ENCODE results near the gene CSNK2B.

The CSNK2B gene

DNA sequence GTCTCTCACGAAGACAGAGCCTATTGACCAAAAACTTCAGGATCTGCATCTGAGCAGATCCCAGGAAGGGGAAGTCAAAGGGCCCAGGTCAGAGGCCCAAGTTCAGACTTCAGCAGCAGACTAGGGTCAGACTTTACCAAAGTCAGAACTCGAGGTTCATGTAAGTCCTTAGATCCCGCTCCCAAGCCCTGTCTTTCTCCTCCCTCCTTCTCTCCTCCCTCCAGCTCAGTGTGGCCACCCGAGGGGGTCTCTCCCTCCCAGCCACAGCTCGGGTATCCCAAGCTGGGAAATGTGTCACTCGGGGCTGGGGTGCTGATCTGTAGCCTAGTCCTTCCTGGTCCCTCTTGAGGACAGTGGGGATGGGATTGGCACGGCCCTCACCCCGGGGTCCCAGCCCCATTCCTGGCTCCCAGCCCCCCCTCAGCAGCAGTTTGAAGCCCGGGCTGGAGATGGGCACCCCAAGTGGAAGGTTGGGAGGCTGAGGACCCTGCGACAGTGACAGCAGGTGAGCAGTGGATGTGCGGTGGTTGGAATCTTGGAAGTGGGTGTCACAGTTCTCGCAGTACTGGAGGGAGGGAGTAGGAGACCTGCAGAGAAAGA, 3.7 kb upstream of the CSNK2B start:
- Histone ChIP-seq H3K79me1 (replicated peaks; ENCODE audit: low read length, poor library complexity, severe bottlenecking) (peaks cover 17% of the 10 kb centered on the region), H3K36me3 (ENCODE audit: control insufficient read depth in 1 of 2, insufficient read depth in 2 of 2, low read depth in 1 of 2, low read length in 2 of 2) (peaks cover 32 to 39% of the 10 kb centered on the region in 2 experiments), H4K91ac (ENCODE audit: low read length) (no peak overlapping the region), H2BK5ac (ENCODE audit: low read depth, low read length, poor library complexity, severe bottlenecking) (no peak overlapping the region), H3K9me3 (ENCODE audit: control insufficient read depth, low read length) (no peaks in the 10 kb centered on the region), H4K8ac (ENCODE audit: low read length) (no peak overlapping the region), H2AFZ (ENCODE audit: low read depth, low read length) (no peak overlapping the region), H2AK5ac (ENCODE audit: low read length, severe bottlenecking) (peak overlapping the region; percentile 9), H3K4me1 (ENCODE audit: control insufficient read depth, insufficient read depth, low read depth, low read length) (peaks cover 37% of the 10 kb centered on the region), H3K23ac (ENCODE audit: low read length in 2 of 2) (no peak overlapping the region), H3K14ac (ENCODE audit: low read length in 2 of 2) (no peak overlapping the region), H3K4ac (ENCODE audit: low read depth in 1 of 2, low read length in 2 of 2) (no peak overlapping the region), H2BK15ac (ENCODE audit: low read depth, poor library complexity, severe bottlenecking) (no peak overlapping the region), H3K4me2 (ENCODE audit: low read length, poor library complexity, severe bottlenecking) (no peak overlapping the region), H3K9ac (ENCODE audit: low read length) (no peak overlapping the region), H2BK120ac (ENCODE audit: low read depth, low read length) (peak overlapping the region; percentile 19), H3K18ac (ENCODE audit: low read depth in 1 of 2, low read length in 2 of 2) (no peak overlapping the region), H2BK12ac (ENCODE audit: low read length in 2 of 2) (peak overlapping the region; percentile 0 to 30), H3K27me3 (ENCODE audit: control insufficient read depth in 1 of 2, insufficient read depth in 1 of 2, low read length in 2 of 2) (no peaks in the 10 kb centered on the region), H3K27ac (ENCODE audit: low read length, poor library complexity, severe bottlenecking) (no peak overlapping the region), H3K4me3 (ENCODE audit: insufficient read depth in 1 of 2, low read depth in 1 of 2, low read length in 2 of 2) (no peak overlapping the region)
- no peak for DNase-seq
- 93% methylated on average over 12 of the region's 12 CpGs for WGBS

DNA sequence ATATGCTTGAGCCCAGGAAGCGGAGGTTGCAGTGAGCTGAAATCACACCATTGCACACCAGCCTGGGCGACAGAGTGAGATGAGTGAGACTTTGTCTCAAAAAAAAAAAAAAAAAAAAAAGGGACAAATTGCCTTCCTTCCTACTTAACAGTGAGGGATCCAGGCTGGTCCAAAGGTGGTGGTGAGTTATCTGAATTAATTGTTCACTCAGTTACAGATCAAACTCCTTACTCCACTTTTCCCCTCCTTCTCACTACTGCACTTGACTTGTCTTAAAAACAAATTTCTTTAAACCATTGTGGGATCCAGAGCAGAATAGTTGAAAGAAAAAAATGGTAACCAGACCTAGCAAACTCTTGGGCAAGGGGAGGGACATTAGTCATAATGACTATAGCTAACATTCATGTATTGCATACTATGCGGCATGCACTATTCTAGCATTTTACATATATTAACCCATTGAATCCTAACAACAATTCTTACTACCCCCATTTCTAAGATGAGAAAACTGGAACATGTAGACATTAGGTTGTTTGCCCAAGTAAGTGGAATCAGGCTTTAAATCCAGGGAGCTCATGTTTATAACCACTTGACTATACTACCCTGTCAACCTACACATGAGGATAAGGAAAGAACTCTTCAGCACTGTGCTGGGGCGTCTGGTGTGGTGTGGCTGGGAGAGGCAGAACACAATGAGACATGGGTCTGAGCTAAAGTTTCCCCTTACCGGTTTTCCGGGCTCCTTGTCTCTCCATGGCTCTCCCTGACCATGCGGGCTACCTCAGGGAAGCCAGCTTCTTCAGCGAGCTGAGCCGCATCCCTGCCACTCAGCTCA, 2.5 kb upstream of the CSNK2B start:
- H3K9me3 ChIP-seq (ENCODE audit: control insufficient read depth, low read length) = no peaks in the 10 kb centered on the region
- peak overlapping the region; percentile 97 for H3K9ac ChIP-seq (ENCODE audit: low read length)
- H2BK120ac ChIP-seq (ENCODE audit: low read depth, low read length) = no peak overlapping the region
- DNase-seq = peak; percentile 54
- peak overlapping the region; percentile 89 for H3K27ac ChIP-seq (ENCODE audit: low read length, poor library complexity, severe bottlenecking)
- H3K36me3 ChIP-seq (ENCODE audit: control insufficient read depth in 1 of 2, insufficient read depth in 2 of 2, low read depth in 1 of 2, low read length in 2 of 2) = peaks cover 35 to 39% of the 10 kb centered on the region in 2 experiments
- peak overlapping the region in 1 of 2 experiments; percentile 73 for H2BK12ac ChIP-seq (ENCODE audit: low read length in 2 of 2)
- WGBS = 84% methylated on average over 7 of the region's 9 CpGs
- peaks cover 36% of the 10 kb centered on the region for H3K4me1 ChIP-seq (ENCODE audit: control insufficient read depth, insufficient read depth, low read depth, low read length)
- H3K18ac ChIP-seq (ENCODE audit: low read depth in 1 of 2, low read length in 2 of 2) = peak overlapping the region; percentile 49 to 91
- H2AK5ac ChIP-seq (ENCODE audit: low read length, severe bottlenecking) = peak overlapping the region; percentile 82
- no peak overlapping the region for H2BK15ac ChIP-seq (ENCODE audit: low read depth, poor library complexity, severe bottlenecking)
- no peak overlapping the region for H2BK5ac ChIP-seq (ENCODE audit: low read depth, low read length, poor library complexity, severe bottlenecking)
- H4K8ac ChIP-seq (ENCODE audit: low read length) = peak overlapping the region; percentile 21
- H4K91ac ChIP-seq (ENCODE audit: low read length) = peak overlapping the region; percentile 86
- H2AFZ ChIP-seq (ENCODE audit: low read depth, low read length) = no peak overlapping the region
- H3K4me3 ChIP-seq (ENCODE audit: insufficient read depth in 1 of 2, low read depth in 1 of 2, low read length in 2 of 2) = peak overlapping the region in 1 of 2 experiments; percentile 97
- H3K14ac ChIP-seq (ENCODE audit: low read length in 2 of 2) = peak overlapping the region in 1 of 2 experiments; percentile 62
- peaks cover 21% of the 10 kb centered on the region for H3K79me1 ChIP-seq (replicated peaks; ENCODE audit: low read length, poor library complexity, severe bottlenecking)
- H3K4me2 ChIP-seq (ENCODE audit: low read length, poor library complexity, severe bottlenecking) = peak overlapping the region; percentile 90
- H3K27me3 ChIP-seq (ENCODE audit: control insufficient read depth in 1 of 2, insufficient read depth in 1 of 2, low read length in 2 of 2) = no peaks in the 10 kb centered on the region
- peak overlapping the region in 1 of 2 experiments; percentile 50 for H3K23ac ChIP-seq (ENCODE audit: low read length in 2 of 2)
- H3K4ac ChIP-seq (ENCODE audit: low read depth in 1 of 2, low read length in 2 of 2) = peak overlapping the region; percentile 78 to 94

DNA sequence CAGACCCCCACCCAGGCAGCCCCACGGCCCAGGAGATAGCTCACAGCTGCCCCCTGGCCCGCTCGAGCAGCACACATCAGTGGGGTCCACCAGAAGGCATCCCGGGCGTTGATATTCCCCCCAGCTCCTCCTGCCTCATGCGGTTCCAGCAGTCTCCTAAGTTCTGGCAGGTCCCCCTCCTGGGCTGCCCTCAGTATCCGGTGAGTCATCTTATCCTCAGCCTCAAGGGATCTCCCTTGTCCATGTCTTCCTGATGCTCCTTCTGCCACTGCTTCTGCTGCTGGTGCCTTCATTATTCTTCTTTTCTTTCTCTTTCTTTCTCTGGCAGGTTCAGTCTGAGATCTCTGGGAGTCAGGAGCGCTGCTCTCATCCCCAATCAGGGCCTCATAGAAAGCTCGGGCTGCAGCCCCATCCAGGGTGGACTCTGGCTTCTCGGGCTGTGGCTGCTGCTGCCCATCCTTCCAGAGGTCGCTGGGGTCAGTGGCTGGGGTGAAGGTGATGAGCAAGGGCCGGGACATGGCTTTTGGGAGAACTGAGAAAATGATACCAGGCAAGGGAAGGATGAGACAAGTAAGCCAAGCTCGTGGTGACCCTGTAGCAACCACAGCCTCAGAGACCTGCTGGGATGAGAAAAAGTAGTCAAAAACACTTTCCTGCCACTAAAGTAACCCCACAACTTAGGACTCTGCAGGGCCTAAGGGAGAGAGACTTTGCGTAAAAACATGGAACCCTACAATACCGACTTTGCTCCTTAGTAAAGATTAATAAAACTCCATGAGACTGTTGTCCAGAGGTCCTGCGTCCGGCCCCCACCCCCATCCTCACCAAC, 1.7 kb upstream of the CSNK2B start:
- peak overlapping the region; percentile 90 for H3K4me2 ChIP-seq (ENCODE audit: low read length, poor library complexity, severe bottlenecking)
- H3K9ac ChIP-seq (ENCODE audit: low read length) = peak overlapping the region; percentile 97
- peak overlapping the region; percentile 52 for H2BK5ac ChIP-seq (ENCODE audit: low read depth, low read length, poor library complexity, severe bottlenecking)
- peak overlapping the region in 1 of 2 experiments; percentile 37 for H3K23ac ChIP-seq (ENCODE audit: low read length in 2 of 2)
- WGBS = 19% methylated on average over 17 of the region's 17 CpGs
- peak overlapping the region; percentile 91 to 92 for H3K18ac ChIP-seq (ENCODE audit: low read depth in 1 of 2, low read length in 2 of 2)
- peak; percentile 89 for DNase-seq
- H3K27ac ChIP-seq (ENCODE audit: low read length, poor library complexity, severe bottlenecking) = peak overlapping the region; percentile 89
- peak overlapping the region; percentile 55 to 73 for H2BK12ac ChIP-seq (ENCODE audit: low read length in 2 of 2)
- peak overlapping the region; percentile 65 for H2BK120ac ChIP-seq (ENCODE audit: low read depth, low read length)
- H2BK15ac ChIP-seq (ENCODE audit: low read depth, poor library complexity, severe bottlenecking) = peak overlapping the region; percentile 14
- peak overlapping the region; percentile 86 for H4K91ac ChIP-seq (ENCODE audit: low read length)
- peaks cover 39 to 46% of the 10 kb centered on the region in 2 experiments for H3K36me3 ChIP-seq (ENCODE audit: control insufficient read depth in 1 of 2, insufficient read depth in 2 of 2, low read depth in 1 of 2, low read length in 2 of 2)
- peak overlapping the region; percentile 82 for H2AK5ac ChIP-seq (ENCODE audit: low read length, severe bottlenecking)
- H3K27me3 ChIP-seq (ENCODE audit: control insufficient read depth in 1 of 2, insufficient read depth in 1 of 2, low read length in 2 of 2) = no peaks in the 10 kb centered on the region
- H3K14ac ChIP-seq (ENCODE audit: low read length in 2 of 2) = peak overlapping the region in 1 of 2 experiments; percentile 62
- H3K79me1 ChIP-seq (replicated peaks; ENCODE audit: low read length, poor library complexity, severe bottlenecking) = peaks cover 24% of the 10 kb centered on the region
- peak overlapping the region; percentile 49 to 97 for H3K4me3 ChIP-seq (ENCODE audit: insufficient read depth in 1 of 2, low read depth in 1 of 2, low read length in 2 of 2)
- peak overlapping the region; percentile 93 to 94 for H3K4ac ChIP-seq (ENCODE audit: low read depth in 1 of 2, low read length in 2 of 2)
- peak overlapping the region; percentile 2 for H2AFZ ChIP-seq (ENCODE audit: low read depth, low read length)
- H3K9me3 ChIP-seq (ENCODE audit: control insufficient read depth, low read length) = no peaks in the 10 kb centered on the region
- peak overlapping the region; percentile 82 for H4K8ac ChIP-seq (ENCODE audit: low read length)
- peaks cover 29% of the 10 kb centered on the region for H3K4me1 ChIP-seq (ENCODE audit: control insufficient read depth, insufficient read depth, low read depth, low read length)

Data from mesenchymal stem cell (in vitro differentiated cells and primary cell).